NCI-H2107 treated with DMSO at 0.1 percent for 48 hours (cell line): Measurements from ENCODE around the gene HDGF.

Experiments used
- DNase-seq: peaks from one replicate; lab custom pipeline; 2025; ENCODE audit not compliant: unreplicated experiment; lab: John Stamatoyannopoulos, UW

HDGF gene

DNA sequence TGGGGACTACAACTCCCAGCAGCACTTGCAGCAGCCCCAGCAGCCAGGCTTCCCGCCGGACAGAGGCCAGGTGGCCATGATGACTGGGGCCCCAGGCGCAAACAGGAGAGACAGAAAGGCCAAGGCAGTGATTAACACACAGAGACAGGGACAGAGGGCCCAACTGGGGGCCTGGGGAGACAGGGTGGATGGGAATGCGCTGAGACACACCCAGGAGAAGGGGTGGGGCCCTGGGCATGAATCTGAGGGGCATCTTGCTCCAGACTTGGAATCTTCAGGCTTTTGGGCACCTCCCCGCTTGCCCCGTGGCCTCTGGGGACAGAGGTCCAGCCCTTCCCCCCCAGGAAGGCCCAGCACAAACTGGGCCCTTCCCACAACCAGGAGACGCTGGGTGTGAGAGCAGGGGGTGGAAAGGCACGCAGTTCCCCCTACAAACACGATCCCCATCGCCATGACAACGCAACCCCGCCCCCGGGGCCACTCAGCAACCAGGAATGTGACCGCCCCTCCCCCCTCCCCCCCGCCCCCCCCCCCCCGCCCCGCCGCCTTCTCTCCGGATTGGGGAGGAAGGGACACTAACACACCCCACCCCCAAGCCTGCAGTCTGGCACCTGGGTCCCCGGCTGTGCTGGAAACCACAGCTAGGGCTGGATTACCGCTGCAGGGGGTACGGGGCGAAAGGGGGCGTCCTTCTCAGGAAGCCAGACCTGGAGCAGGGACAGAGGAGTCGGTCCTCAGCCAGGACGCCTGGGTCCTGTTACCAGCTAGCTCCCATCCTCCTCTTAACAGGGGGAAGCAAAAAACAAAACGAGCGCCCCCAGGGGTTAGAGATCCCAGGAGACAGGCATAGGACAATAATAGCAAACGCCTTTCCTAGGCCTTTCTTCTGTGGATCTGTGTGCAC, 4.5 kb downstream of the HDGF start:
- peak; percentile 72 for DNase-seq

DNA sequence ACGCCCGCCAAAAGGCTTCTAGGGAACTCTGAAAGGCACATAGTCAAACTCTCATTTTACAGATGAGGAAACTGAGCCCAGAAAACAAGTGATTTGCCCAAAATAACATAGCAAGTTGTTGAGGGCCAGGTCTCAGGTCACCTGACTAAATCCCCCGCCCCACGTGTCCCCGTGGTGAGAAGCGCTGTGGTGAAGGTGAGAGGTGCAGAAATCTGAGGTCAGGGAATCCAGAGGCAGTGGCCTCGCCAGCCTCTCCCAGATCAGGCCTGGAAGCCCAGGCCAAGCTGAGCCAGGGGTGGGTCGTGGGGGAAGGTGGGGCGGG, 5.1 kb downstream of the HDGF start:
- DNase-seq = no peak

GRCh38 chr1:156745881-156746280, 5.6 kb downstream of the HDGF start:
- no peak for DNase-seq

GRCh38 chr1:156744786-156745419, 6.6 kb downstream of the HDGF start:
- DNase-seq = no peak

DNA sequence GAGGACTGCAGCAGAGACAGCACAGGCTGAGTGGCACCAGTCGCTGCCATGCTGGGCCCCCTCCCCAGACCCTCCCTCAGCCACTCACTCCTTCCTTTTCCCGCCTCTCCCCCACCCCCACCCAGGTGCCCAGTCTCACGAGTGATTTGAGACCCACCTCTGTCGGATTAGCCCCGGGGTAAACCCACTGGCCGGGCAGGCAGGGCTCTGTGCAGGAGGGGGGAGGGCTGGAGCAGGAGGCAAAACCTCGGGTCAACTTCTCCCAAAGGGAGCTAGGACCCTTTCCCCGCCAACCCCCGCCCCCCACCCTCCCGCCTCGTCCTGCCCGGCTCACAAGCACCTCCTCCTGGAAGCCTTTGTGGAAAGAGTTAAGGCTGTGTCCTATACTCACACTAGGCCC, 7.1 kb downstream of the HDGF start:
- no peak for DNase-seq

GRCh38 chr1:156743367-156744302, 7.8 kb downstream of the HDGF start:
- DNase-seq = no peak

DNA sequence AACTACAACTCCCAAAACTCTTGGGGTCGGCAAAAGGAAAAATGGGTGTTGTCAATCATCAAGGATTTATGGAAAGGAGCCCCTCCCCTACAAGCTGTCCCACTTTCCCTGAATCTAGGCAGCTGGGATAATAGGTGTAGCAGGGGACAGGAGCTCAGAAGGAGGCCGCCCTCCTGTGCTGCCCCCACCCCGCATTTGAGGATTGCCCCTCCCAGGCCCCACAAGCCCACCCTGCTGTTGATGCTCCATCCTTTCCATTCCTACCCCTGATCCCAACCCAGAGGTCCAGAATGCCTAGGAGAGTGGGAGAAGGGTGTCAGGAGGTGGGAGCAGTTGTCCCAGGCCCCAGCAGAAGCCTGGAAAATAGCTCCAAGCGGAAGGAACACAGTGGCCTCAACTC, 8.7 kb downstream of the HDGF start:
- DNase-seq = no peak

DNA sequence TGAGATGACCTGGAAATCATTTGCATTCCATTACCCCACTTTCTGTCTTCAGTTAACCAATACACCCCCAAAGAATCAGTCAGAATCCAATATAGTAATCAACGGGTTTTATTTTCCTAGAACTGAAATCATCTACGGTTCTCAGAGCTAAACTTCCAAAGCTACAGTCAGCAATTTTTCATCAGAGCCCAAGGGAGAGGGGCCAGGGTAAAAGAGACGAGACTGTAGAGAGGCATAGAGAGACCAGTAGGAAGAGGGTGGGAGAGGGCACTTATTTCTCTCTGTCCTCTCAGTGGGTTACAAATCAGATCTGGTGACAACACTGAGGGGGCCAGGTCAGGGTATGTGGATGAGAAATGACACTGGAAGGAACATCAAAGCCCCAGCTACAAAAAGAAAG, 9.5 kb downstream of the HDGF start:
- no peak for DNase-seq

- DNase-seq = no peak
Observed at GRCh38 chr1:156741481-156741983, 9.9 kb downstream of the HDGF start.

DNA sequence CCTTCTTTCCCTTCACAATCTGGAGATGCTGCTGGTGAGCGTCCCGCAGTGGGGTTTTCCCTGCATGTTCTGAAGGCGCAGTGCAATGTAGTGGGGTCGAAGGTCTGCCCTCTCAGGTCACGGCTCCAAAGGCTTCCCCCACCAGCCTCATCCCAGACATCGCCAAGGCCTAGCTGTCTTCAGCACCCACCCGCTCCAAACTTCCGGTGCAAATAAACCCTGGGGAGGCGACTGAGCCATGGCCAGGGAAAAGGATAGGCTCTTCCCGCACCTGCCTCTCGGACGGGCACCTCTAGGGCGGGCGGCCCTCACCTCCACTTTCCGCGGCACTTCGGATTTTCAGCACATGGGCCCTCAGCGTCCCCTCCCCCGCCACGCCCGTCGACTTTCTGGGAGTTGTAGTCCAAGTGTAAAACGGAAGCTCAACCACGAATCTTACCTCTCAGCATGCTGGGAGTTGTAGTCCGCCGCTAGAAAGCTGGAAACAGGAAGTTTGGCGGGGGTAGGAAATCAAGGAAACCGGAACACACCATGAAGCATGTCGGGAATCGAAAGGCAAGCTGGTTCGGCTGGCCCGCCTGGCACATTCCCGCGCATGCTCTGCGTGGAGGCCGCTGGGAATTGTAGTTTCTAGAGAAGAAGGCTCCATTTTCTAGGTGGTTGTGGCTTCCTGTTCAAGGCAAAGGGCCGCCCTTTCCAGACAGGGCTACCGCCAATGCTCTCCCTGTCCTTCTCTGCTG, 10.6 kb downstream of the HDGF start, which contains the start of gene MRPL24:
TSS of gene MRPL24 (minus strand) at position 348 of the 740 bp plus-strand sequence. CDS start 2,384 bp downstream, outside the sequence.
- peak; percentile 99 for DNase-seq

DNA sequence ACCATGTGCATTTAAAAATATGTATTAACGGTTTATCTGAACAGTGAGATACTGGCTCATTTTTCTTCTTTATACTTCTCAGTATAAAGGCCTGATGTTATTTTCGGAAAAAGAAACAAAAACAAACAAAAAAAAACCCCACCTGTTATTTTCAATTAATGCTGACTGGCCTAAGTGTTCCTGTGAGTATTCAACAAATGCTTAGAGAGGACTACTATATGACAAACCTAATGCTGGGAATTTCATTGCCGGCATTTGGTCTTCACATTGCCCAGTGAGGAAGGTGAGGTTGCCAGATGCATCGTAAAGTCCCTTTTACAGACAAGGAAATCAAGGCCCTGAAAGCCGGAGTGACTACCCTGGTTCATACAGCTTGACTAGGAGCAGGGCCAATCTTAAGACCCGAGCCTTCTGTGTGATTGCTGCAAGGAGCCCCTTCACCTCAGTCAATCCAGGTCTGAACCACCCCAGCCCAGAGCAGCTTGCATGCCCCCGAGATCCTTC, 11.2 kb downstream of the HDGF start:
- DNase-seq = no peak

- no peak for DNase-seq
Observed at GRCh38 chr1:156738916-156739315, 12.6 kb downstream of the HDGF start.

DNA sequence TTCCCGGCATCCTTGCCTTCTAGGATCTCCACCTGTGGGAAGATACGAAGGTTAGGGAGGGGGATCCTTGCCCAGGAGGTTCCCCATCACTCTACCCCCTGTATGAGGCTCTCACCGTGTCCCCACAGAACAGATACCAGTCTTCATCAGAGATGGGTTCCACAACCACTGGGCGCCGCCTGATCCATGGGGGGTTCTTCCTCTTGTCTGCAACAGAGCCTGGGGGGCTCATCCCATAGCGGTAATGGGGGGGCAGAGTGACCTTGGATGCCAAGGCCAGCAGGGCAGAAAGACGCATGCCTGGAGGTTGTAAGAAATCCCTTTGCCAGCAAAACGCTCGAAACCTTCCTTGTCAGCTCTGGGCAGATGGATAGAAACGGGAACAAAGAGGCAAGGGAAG, 13.1 kb downstream of the HDGF start:
- no peak for DNase-seq

DNA sequence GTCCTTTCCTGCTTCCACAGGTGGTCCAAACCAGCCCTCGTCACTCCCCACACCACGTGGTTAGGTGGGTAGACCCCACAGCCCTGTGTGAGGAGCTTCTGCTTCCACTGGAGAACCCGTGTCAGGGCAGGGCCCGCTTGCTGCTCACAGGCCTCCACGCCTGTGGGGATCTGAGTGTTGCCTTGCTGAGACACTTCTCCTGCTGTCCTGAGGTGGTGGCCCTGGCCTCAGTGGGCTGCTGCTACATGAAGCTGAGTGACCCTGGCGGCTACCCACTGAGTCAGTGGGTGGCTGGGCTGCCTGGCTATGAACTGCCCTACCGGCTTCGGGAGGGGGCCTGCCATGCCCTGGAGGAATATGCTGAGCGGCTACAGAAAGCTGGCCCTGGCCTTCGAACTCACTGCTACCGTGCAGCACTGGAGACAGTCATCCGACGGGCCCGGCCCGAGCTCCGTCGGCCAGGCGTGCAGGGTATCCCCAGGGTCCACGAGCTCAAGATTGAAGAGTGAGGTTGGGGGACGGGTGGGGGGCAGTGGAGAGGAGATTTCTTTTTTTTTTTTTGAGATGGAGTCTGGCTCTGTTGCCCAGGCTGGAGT, 17.4 kb downstream of the HDGF start:
- DNase-seq = no peak

GRCh38 chr1:156728599-156729462, 22.6 kb downstream of the HDGF start, which contains the start of gene ISG20L2:
Gene ISG20L2, minus strand, starts transcription at chr1:156728766. Its CDS starts 1,114 bp downstream, at chr1:156727652.
- peak; percentile 97 for DNase-seq

GRCh38 chr1:156727926-156728598, 23.4 kb downstream of the HDGF start, which contains the start of gene METTL25B:
Gene METTL25B, plus strand, starts transcription at chr1:156728469. Its CDS starts 636 bp downstream, at chr1:156729105.
- DNase-seq = peak; percentile 53

- no peak for DNase-seq
Observed at GRCh38 chr1:156727492-156727891, 24.0 kb downstream of the HDGF start.
